ENCODE data around the gene CAND2. TPM values are rescaled to one million over a fixed set of nuclear protein-coding genes. Genes with fewer than 3 reads are reported as not detected.

CAND2 gene
- total and polyA plus RNA-seq, 9 of the 15 experiments (the other 6 are each of a cell fraction or from before 2014, with no cell fraction given), result 0.91 to 14.9 (median 4.3) TPM

- no TSS peak for BruUV-seq (replicated peaks)
- Histone ChIP-seq H3K36me3 (ENCODE audit: control insufficient read depth, insufficient read depth, low read length) (peaks cover 43% of the 10 kb centered on the region; the same call in 2 of the 3 replicates), H3K9me1 (ENCODE audit: control insufficient read depth, insufficient read depth, low read length) (no peaks in the 10 kb centered on the region), H3K27ac (ENCODE audit: extremely low read depth, low read depth, low read length) (no peak overlapping the region), H2AFZ (ENCODE audit: low read depth, low read length) (no peak overlapping the region), H3K4me3 (no peak overlapping the region), H3K79me2 (ENCODE audit: control insufficient read depth, insufficient read depth, low read length) (no peaks in the 10 kb centered on the region), H3K9ac (ENCODE audit: insufficient read depth in 1 of 2, low read depth in 2 of 2, low read length in 2 of 2) (no peak overlapping the region), H3K27me3 (ENCODE audit: control insufficient read depth in 2 of 2, insufficient read depth in 2 of 2, low read length in 2 of 2) (no peaks in the 10 kb centered on the region), H3K4me1 (replicated peaks in 1 of 2; ENCODE audit: control insufficient read depth in 2 of 2, insufficient read depth in 2 of 2, low read length in 2 of 2) (peaks cover 9 to 17% of the 10 kb centered on the region in 2 experiments; a peak in 4 of 5 replicates), H3K9me3 (replicated peaks; ENCODE audit: control insufficient read depth, insufficient read depth, low read depth, low read length) (no peaks in the 10 kb centered on the region), H4K20me1 (replicated peaks; ENCODE audit: control insufficient read depth, insufficient read depth, low read length) (no peaks in the 10 kb centered on the region), H3K4me2 (ENCODE audit: insufficient read depth, low read length) (no peak overlapping the region)
- ChIA-PET CTCF (ENCODE audit: low intra/inter-chr PET ratio) (no interaction called here), POLR2A (interaction anchor here (0.7 to 7.5 kb wide), 6 partner anchors 10 to 87 kb away, joined by 3 to 108 read pairs (median 22); partner anchors contain the start of genes CAND2 and RPL32)
- 64% methylated on average over 3 of the region's 3 CpGs for WGBS (ENCODE audit: insufficient coverage, low coverage, missing lambda C conversion rate)
- in situ Hi-C loops (cut with MboI) (no loop called here), intact Hi-C loops (cut with micrococcal nuclease) (no loop called here)
- DNase-seq (ENCODE audit: extremely low read depth in 1 of 4, low spot score in 3 of 4) (no peak), FAIRE-seq (no peak), ATAC-seq (no peak)
- no peak for TF ChIP-seq NBN (IDR thresholded peaks at IDR 0.05; ENCODE audit: low read depth)
- no peak for TF ChIP-seq KLF1 (tag; IDR thresholded peaks at IDR 0.05)
- no peak for TF ChIP-seq FOXA1 (IDR thresholded peaks at IDR 0.05; ENCODE audit: borderline replicate concordance)
- TF ChIP-seq SMARCC2 (IDR thresholded peaks at IDR 0.05; ENCODE audit: low read depth), result no peak
- TF ChIP-seq ZNF263 (CRISPR knock-in tag; IDR thresholded peaks at IDR 0.05; ENCODE audit: borderline replicate concordance), result no peak
- TF ChIP-seq ZNF316 (IDR thresholded peaks at IDR 0.05), result peak; percentile 32; the same call in 1 of the 2 replicates
- TF ChIP-seq, protein P1, sequence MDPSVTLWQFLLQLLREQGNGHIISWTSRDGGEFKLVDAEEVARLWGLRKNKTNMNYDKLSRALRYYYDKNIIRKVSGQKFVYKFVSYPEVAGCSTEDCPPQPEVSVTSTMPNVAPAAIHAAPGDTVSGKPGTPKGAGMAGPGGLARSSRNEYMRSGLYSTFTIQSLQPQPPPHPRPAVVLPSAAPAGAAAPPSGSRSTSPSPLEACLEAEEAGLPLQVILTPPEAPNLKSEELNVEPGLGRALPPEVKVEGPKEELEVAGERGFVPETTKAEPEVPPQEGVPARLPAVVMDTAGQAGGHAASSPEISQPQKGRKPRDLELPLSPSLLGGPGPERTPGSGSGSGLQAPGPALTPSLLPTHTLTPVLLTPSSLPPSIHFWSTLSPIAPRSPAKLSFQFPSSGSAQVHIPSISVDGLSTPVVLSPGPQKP (CRISPR knock-in tag; IDR thresholded peaks at IDR 0.05), result no peak
- TF ChIP-seq ELF1 (tag; IDR thresholded peaks at IDR 0.05), result no peak
Measured at GRCh38 chr3:12809001-12809400, 12.5 kb downstream of the CAND2 start.

All from K562 (cell line).